Muscle of leg (tissue), 11 donors: ENCODE results near the gene JAML. TPM values are rescaled to one million over a fixed set of nuclear protein-coding genes. Genes with fewer than 3 reads are reported as not detected.
"Not testable (repeated sequence)": the region's sequence is repeated elsewhere in the genome, so short reads cannot be mapped to it uniquely, and the experiment has no call there.

Experiments
- DNase-seq: peaks from one replicate; pipeline ENCODE4 v3.0.0; 2013
- H3K27ac ChIP-seq: one replicate; pipeline ENCODE4 v1.5.1; 2013; ENCODE audit warnings: mild to moderate bottlenecking, low read length, control low read depth
- H3K27me3 ChIP-seq: one replicate; pipeline ENCODE4 v1.6.1; 2013; ENCODE audit warnings: low read length; ENCODE audit not compliant: control insufficient read depth, insufficient read depth
- H3K36me3 ChIP-seq: one replicate; pipeline ENCODE4 v1.6.1; 2013; ENCODE audit warnings: low read length; ENCODE audit not compliant: control insufficient read depth, insufficient read depth
- H3K4me1 ChIP-seq: one replicate; pipeline ENCODE4 v1.6.1; 2013; ENCODE audit warnings: low read length; ENCODE audit not compliant: control insufficient read depth, insufficient read depth
- H3K4me3 ChIP-seq: one replicate; pipeline ENCODE4 v1.5.1; 2013; ENCODE audit warnings: low read length, control low read depth
- H3K9me3 ChIP-seq: replicated peaks from 2 replicates; pipeline ENCODE4 v1.6.1; 2013; ENCODE audit warnings: low read depth, low read length; ENCODE audit not compliant: control insufficient read depth
- WGBS: methylation state at CpG from one replicate; pipeline ENCODE4 v1.1.5; 2013; ENCODE audit warnings: missing lambda C conversion rate; ENCODE audit not compliant: insufficient coverage; 5-methylcytosine and 5-hydroxymethylcytosine counted together
- polyA plus RNA-seq, 8 donors: library from polyadenylated mRNA; unstranded; fragments of 120-200 nt; gene quantifications; one replicate each; pipeline versions ENCODE4 v1.2.1 to v1.2.3, GENCODE V29; 2013; ENCODE audit warnings: inconsistent platforms in 1 of 8, low replicate concordance in 1 of 8; ENCODE audit not compliant: insufficient read length in 8 of 8, insufficient read depth in 1 of 8
- total RNA-seq: library from RNA; stranded (reverse); fragments of 120-200 nt; gene quantifications from one replicate; pipeline ENCODE4 v1.2.4, GENCODE V29; 2013

The JAML gene
- total and polyA plus RNA-seq, 9 donors = 1.2 to 5.3 (median 2.3) TPM

- 80% methylated on average over 1 of the region's 5 CpGs for WGBS
- no peaks in the 10 kb centered on the region for H3K9me3 ChIP-seq
- H3K27me3 ChIP-seq = peaks cover 3% of the 10 kb centered on the region
- H3K27ac ChIP-seq = no peak overlapping the region
- no peak for DNase-seq
- H3K4me1 ChIP-seq = peaks cover 1% of the 10 kb centered on the region
- H3K4me3 ChIP-seq = no peak overlapping the region
- H3K36me3 ChIP-seq = no peaks in the 10 kb centered on the region
Measured at GRCh38 chr11:118200497-118200896, 24.3 kb downstream of the JAML start.

GRCh38 chr11:118199135-118199534, 25.7 kb downstream of the JAML start:
- 65% methylated on average over 4 of the region's 6 CpGs for WGBS
- Histone ChIP-seq H3K9me3 (no peaks in the 10 kb centered on the region), H3K27ac (no peak overlapping the region), H3K4me1 (peaks cover 13% of the 10 kb centered on the region), H3K27me3 (peaks cover 3% of the 10 kb centered on the region), H3K36me3 (no peaks in the 10 kb centered on the region), H3K4me3 (no peak overlapping the region)
- DNase-seq = no peak

GRCh38 chr11:118198370-118198769, 26.4 kb downstream of the JAML start:
- H3K27ac ChIP-seq = no peak overlapping the region
- no peak overlapping the region for H3K4me3 ChIP-seq

GRCh38 chr11:118194835-118195627, 29.8 kb downstream of the JAML start:
- no peaks in the 10 kb centered on the region for H3K36me3 ChIP-seq
- H3K4me1 ChIP-seq = peaks cover 17% of the 10 kb centered on the region
- peaks cover 3% of the 10 kb centered on the region for H3K27me3 ChIP-seq
- peak overlapping the region; percentile 74 for H3K27ac ChIP-seq
- no peak overlapping the region for H3K4me3 ChIP-seq
- peak; percentile 83 for DNase-seq
- 11% methylated on average over 3 of the region's 10 CpGs for WGBS
- H3K9me3 ChIP-seq = no peaks in the 10 kb centered on the region

More at GRCh38 chr11:118198370-118198769, 26.4 kb downstream of the JAML start:
- H3K27me3 ChIP-seq = peaks cover 3% of the 10 kb centered on the region
- no peaks in the 10 kb centered on the region for H3K9me3 ChIP-seq
- 3% methylated on average over 6 of the region's 9 CpGs for WGBS
- peaks cover 17% of the 10 kb centered on the region for H3K4me1 ChIP-seq
- H3K36me3 ChIP-seq = no peaks in the 10 kb centered on the region
- peak; percentile 80 for DNase-seq

- 60% methylated on average over 2 of the region's 6 CpGs for WGBS
- no peaks in the 10 kb centered on the region for H3K36me3 ChIP-seq
- H3K4me3 ChIP-seq = no peak overlapping the region
- H3K9me3 ChIP-seq = no peaks in the 10 kb centered on the region
- peaks cover 17% of the 10 kb centered on the region for H3K4me1 ChIP-seq
- peak overlapping the region; percentile 48 for H3K27ac ChIP-seq
- H3K27me3 ChIP-seq = peaks cover 3% of the 10 kb centered on the region
- no peak for DNase-seq
Measured at GRCh38 chr11:118193910-118194566, 30.8 kb downstream of the JAML start.

GRCh38 chr11:118192817-118193216, 32.0 kb downstream of the JAML start:
- not testable (repeated sequence) for DNase-seq, H3K4me3 ChIP-seq
- WGBS = 90% methylated on average over 2 of the region's 5 CpGs

GRCh38 chr11:118190942-118191506, 33.8 kb downstream of the JAML start:
- H3K4me3 ChIP-seq, H3K27me3 ChIP-seq, H3K27ac ChIP-seq, H3K9me3 ChIP-seq, DNase-seq, H3K36me3 ChIP-seq: not testable (repeated sequence)
- WGBS = 92% methylated on average over 2 of the region's 2 CpGs
- peaks cover 17% of the 10 kb centered on the region for H3K4me1 ChIP-seq

More at GRCh38 chr11:118192817-118193216, 32.0 kb downstream of the JAML start:
- H3K27ac ChIP-seq, H3K9me3 ChIP-seq, H3K36me3 ChIP-seq, H3K27me3 ChIP-seq: not testable (repeated sequence)
- H3K4me1 ChIP-seq = peaks cover 17% of the 10 kb centered on the region

- H3K4me3 ChIP-seq = no peak overlapping the region
- no peaks in the 10 kb centered on the region for H3K9me3 ChIP-seq
- no peaks in the 10 kb centered on the region for H3K36me3 ChIP-seq
- H3K27ac ChIP-seq = no peak overlapping the region
- DNase-seq = no peak
- 44% methylated on average over 2 of the region's 6 CpGs for WGBS
- peaks cover 8% of the 10 kb centered on the region for H3K27me3 ChIP-seq
- no peaks in the 10 kb centered on the region for H3K4me1 ChIP-seq
Measured at GRCh38 chr11:118186346-118187107, 38.3 kb downstream of the JAML start.

- no peaks in the 10 kb centered on the region for H3K9me3 ChIP-seq
- H3K27ac ChIP-seq = no peak overlapping the region
- WGBS = 89% methylated on average over 4 of the region's 12 CpGs
- peaks cover 8% of the 10 kb centered on the region for H3K27me3 ChIP-seq
- H3K4me3 ChIP-seq = no peak overlapping the region
- H3K4me1 ChIP-seq = peaks cover 9% of the 10 kb centered on the region
- DNase-seq = peak; percentile 21
- H3K36me3 ChIP-seq = no peaks in the 10 kb centered on the region
Measured at GRCh38 chr11:118184784-118185579, 39.8 kb downstream of the JAML start.
